GM06990 (cell line): ENCODE results near the gene TBX21.
A peak's percentile ranks its signal among the peaks of the same experiment; 100 is the strongest.

Experiments used
- DNase-seq: peaks from one replicate; pipeline ENCODE4 v3.0.0-alpha.2; 2011; ENCODE audit not compliant: insufficient read length; ENCODE audit errors: extremely low read depth
- H3K27me3 ChIP-seq: replicated peaks from 2 replicates; pipeline ENCODE4 v1.6.0; 2011; ENCODE audit warnings: low read length; ENCODE audit not compliant: control insufficient read depth, insufficient read depth
- H3K36me3 ChIP-seq: 2 replicates; pipeline ENCODE4 v1.5.1; 2011; ENCODE audit warnings: low read length; ENCODE audit not compliant: control insufficient read depth, insufficient read depth
- H3K4me3 ChIP-seq: replicated peaks from 2 replicates; pipeline ENCODE4 v1.5.1; 2011; ENCODE audit warnings: low read depth, mild to moderate bottlenecking, control low read depth, low read length
- TF ChIP-seq, protein P1 (sequence below): IDR thresholded peaks from 2 replicates; pipeline ENCODE4 v1.5.1; 2011; ENCODE audit warnings: low read length, control low read depth, mild to moderate bottlenecking, inconsistent platforms; ENCODE audit not compliant: insufficient read depth, poor library complexity, severe bottlenecking

The TBX21 gene

GRCh38 chr17:47789611-47790561, 56.9 kb downstream of the TBX21 start:
- TF ChIP-seq, protein P1, sequence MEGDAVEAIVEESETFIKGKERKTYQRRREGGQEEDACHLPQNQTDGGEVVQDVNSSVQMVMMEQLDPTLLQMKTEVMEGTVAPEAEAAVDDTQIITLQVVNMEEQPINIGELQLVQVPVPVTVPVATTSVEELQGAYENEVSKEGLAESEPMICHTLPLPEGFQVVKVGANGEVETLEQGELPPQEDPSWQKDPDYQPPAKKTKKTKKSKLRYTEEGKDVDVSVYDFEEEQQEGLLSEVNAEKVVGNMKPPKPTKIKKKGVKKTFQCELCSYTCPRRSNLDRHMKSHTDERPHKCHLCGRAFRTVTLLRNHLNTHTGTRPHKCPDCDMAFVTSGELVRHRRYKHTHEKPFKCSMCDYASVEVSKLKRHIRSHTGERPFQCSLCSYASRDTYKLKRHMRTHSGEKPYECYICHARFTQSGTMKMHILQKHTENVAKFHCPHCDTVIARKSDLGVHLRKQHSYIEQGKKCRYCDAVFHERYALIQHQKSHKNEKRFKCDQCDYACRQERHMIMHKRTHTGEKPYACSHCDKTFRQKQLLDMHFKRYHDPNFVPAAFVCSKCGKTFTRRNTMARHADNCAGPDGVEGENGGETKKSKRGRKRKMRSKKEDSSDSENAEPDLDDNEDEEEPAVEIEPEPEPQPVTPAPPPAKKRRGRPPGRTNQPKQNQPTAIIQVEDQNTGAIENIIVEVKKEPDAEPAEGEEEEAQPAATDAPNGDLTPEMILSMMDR, result peak; percentile 52
- DNase-seq, result peak; percentile 50
- no peak overlapping the region; the same call in 1 of the 2 replicates for H3K4me3 ChIP-seq
- no peaks in the 10 kb centered on the region for H3K36me3 ChIP-seq
- no peaks in the 10 kb centered on the region; the same call in 1 of the 2 replicates for H3K27me3 ChIP-seq

DNA sequence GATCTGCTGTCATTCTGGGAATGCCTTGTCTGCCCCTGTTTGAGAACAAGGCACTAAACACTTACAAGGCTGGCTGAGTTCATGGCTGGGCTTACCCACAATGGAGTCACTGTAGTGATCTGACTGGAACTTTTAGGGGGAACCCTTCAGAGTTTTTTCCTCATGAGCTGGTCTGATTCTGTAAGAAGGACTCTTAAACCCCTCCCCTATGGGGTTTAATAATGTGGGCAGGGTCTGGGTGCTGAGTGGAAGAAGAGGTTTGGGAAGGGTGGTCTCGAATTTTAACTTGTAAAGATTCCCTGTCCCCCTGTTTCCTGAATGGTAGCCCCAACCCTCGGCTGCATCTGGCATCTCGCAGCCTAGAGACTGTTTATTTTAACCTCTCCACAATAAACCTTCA, 58.0 kb downstream of the TBX21 start:
- TF ChIP-seq, protein P1, result no peak
- no peaks in the 10 kb centered on the region for H3K36me3 ChIP-seq
- DNase-seq, result no peak
- no peaks in the 10 kb centered on the region; the same call in 1 of the 2 replicates for H3K27me3 ChIP-seq
- no peak overlapping the region for H3K4me3 ChIP-seq

DNA sequence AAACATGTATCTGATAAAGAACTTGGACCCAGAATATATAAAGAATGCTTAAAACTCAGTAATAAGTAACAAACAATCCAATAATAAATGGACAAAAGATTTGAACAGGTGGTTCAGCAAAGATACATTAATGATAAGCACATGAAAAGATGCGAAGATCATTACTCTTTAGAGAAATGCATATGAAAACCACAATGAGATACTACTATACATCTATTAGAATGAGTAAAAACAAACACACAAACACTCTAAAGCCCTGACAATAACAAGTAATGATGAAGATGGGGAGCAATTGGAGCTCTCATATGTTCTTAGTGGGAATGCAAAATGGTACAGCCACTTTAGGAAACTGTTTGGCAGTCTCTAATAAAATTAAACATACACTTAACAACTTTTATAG, 59.4 kb downstream of the TBX21 start:
- TF ChIP-seq, protein P1, result no peak
- no peaks in the 10 kb centered on the region; the same call in 1 of the 2 replicates for H3K27me3 ChIP-seq
- no peak for DNase-seq

GRCh38 chr17:47792979-47793378, 59.9 kb downstream of the TBX21 start:
- H3K27me3 ChIP-seq, result no peaks in the 10 kb centered on the region; the same call in 1 of the 2 replicates
- TF ChIP-seq, protein P1, result no peak
- H3K4me3 ChIP-seq, result no peak overlapping the region
- no peaks in the 10 kb centered on the region for H3K36me3 ChIP-seq
- no peak for DNase-seq

More for the DNA sequence above, 59.4 kb downstream of the TBX21 start:
- Histone ChIP-seq H3K36me3 (no peaks in the 10 kb centered on the region), H3K4me3 (no peak overlapping the region)
